K562 (cell line): Measurements from ENCODE around the gene PI16.

Source experiments
- EP300 ChIP-seq: IDR thresholded peaks from 2 replicates; pipeline ENCODE4 v1.6.1; 2012; ENCODE audit warnings: low read length, improper control_type of control experiment
- EZH2 ChIP-seq: IDR thresholded peaks from 2 replicates; pipeline ENCODE4 v1.6.1; 2012; ENCODE audit warnings: low read depth, mild to moderate bottlenecking, inconsistent platforms, low read length, borderline replicate concordance
- HSF4 ChIP-seq: fragments of 250-450 bp; sonication (Bioruptor Pico); IDR thresholded peaks from 2 replicates; pipeline ENCODE4 v2.1.2; 2022; ENCODE audit warnings: mild to moderate bottlenecking, moderate library complexity, borderline replicate concordance
- KDM1A ChIP-seq, 2 experiments: fragments of 450-650 bp; IDR thresholded peaks; 2 replicates each; pipeline ENCODE4 v1.6.1; 2016; ENCODE audit warnings: mild to moderate bottlenecking in 2 of 2
- PHF21A ChIP-seq: fragments of 450-650 bp; IDR thresholded peaks from 2 replicates; pipeline ENCODE4 v1.6.1; 2017; ENCODE audit warnings: low read depth, borderline replicate concordance
- POLR2AphosphoS5 ChIP-seq: IDR thresholded peaks from 2 replicates; pipeline ENCODE4 v1.6.1; 2011; ENCODE audit warnings: mild to moderate bottlenecking, low read depth, low read length, moderate library complexity; ENCODE audit not compliant: control insufficient read depth, insufficient read depth
- RBM34 ChIP-seq: fragments of 200-400 bp; formaldehyde crosslinking; IDR thresholded peaks from 2 replicates; pipeline ENCODE4 v1.6.1; 2018; ENCODE audit warnings: low read length, borderline replicate concordance; ENCODE audit not compliant: insufficient read depth
- SNRNP70 ChIP-seq: fragments of 200-400 bp; formaldehyde crosslinking; optimal IDR thresholded peaks from 2 replicates; pipeline ENCODE3; 2017; ENCODE audit warnings: low read depth, low read length
- TAF7 ChIP-seq: fragments of 450-650 bp; IDR thresholded peaks from 2 replicates; pipeline ENCODE4 v1.6.1; 2016; ENCODE audit warnings: missing genetic modification characterization, missing compliant biosample characterization
- TF ChIP-seq, protein P1 (sequence below): sonication (generic); IDR thresholded peaks from 2 replicates; pipeline ENCODE4 v1.6.1; 2016
- TF ChIP-seq, protein P2 (sequence below): IDR thresholded peaks from 2 replicates; pipeline ENCODE4 v1.6.1; 2016; ENCODE audit warnings: missing genetic modification characterization, missing compliant biosample characterization

DNA sequence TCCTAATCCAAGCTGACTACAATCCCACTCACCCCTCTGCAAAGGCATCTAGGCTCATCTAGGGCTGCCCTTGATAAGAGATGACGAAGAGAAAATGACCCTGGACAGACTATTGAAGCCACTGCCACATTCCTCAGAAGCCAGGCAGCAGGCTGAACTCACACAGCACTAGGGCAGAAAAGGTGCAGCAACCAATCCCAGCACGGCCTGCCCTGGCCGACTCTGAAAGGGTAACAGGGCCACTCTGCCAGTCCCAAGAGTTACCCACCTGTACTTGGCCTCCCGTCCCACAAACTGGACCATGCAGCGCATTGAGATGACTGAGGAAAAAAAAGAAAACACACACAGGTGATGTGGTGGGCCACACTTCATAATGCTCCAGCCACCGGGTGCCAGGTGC lies 22.4 kb downstream of the PI16 start:
- TF ChIP-seq, protein P1, sequence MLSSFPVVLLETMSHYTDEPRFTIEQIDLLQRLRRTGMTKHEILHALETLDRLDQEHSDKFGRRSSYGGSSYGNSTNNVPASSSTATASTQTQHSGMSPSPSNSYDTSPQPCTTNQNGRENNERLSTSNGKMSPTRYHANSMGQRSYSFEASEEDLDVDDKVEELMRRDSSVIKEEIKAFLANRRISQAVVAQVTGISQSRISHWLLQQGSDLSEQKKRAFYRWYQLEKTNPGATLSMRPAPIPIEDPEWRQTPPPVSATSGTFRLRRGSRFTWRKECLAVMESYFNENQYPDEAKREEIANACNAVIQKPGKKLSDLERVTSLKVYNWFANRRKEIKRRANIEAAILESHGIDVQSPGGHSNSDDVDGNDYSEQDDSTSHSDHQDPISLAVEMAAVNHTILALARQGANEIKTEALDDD: no peak
- TF ChIP-seq SNRNP70 (no peak), PHF21A (no peak), EP300 (no peak), POLR2AphosphoS5 (no peak), EZH2 (no peak), TAF7 (tag) (no peak), HSF4 (no peak), RBM34 (no peak), KDM1A (IDR thresholded peaks at IDR 0.05) (no peak)
- TF ChIP-seq, protein P2, sequence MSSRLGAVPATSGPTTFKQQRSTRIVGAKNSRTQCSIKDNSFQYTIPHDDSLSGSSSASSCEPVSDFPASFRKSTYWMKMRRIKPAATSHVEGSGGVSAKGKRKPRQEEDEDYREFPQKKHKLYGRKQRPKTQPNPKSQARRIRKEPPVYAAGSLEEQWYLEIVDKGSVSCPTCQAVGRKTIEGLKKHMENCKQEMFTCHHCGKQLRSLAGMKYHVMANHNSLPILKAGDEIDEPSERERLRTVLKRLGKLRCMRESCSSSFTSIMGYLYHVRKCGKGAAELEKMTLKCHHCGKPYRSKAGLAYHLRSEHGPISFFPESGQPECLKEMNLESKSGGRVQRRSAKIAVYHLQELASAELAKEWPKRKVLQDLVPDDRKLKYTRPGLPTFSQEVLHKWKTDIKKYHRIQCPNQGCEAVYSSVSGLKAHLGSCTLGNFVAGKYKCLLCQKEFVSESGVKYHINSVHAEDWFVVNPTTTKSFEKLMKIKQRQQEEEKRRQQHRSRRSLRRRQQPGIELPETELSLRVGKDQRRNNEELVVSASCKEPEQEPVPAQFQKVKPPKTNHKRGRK (tag): no peak
